GM21360 (cell line): ENCODE results near the gene RPN2.

Source experiments
- ATAC-seq: cut with Tn5 transposase; IDR thresholded peaks from one replicate; pipeline ENCODE4 v1.9.1; 2021; ENCODE audit warnings: mild to moderate bottlenecking, moderate library complexity; ENCODE audit not compliant: unreplicated experiment

The RPN2 gene

GRCh38 chr20:37209193-37209592, 30.1 kb downstream of the RPN2 start:
- no peak for ATAC-seq

GRCh38 chr20:37209661-37210314, 30.7 kb downstream of the RPN2 start:
- no peak for ATAC-seq

- no peak for ATAC-seq
Measured at GRCh38 chr20:37218441-37218840, 39.3 kb downstream of the RPN2 start.

GRCh38 chr20:37218976-37219375, 39.8 kb downstream of the RPN2 start:
- ATAC-seq = no peak

- ATAC-seq = no peak
Measured at GRCh38 chr20:37219751-37220668, 40.9 kb downstream of the RPN2 start.

GRCh38 chr20:37220731-37221130, 41.6 kb downstream of the RPN2 start:
- ATAC-seq = no peak

GRCh38 chr20:37222086-37222485, 43.0 kb downstream of the RPN2 start:
- ATAC-seq = no peak

- ATAC-seq = no peak
Measured at GRCh38 chr20:37223053-37223452, 43.9 kb downstream of the RPN2 start.

GRCh38 chr20:37225146-37225545, 46.0 kb downstream of the RPN2 start:
- no peak for ATAC-seq

- ATAC-seq = no peak
Measured at GRCh38 chr20:37226889-37227288, 47.8 kb downstream of the RPN2 start.

GRCh38 chr20:37228082-37228481, 49.0 kb downstream of the RPN2 start:
- ATAC-seq = no peak

GRCh38 chr20:37228656-37229055, 49.5 kb downstream of the RPN2 start:
- no peak for ATAC-seq

- no peak for ATAC-seq
Measured at GRCh38 chr20:37229357-37229756, 50.2 kb downstream of the RPN2 start.

GRCh38 chr20:37230200-37230599, 51.1 kb downstream of the RPN2 start:
- no peak for ATAC-seq

- ATAC-seq = no peak
Measured at GRCh38 chr20:37231947-37232630, 53.0 kb downstream of the RPN2 start.

- no peak for ATAC-seq
Measured at GRCh38 chr20:37233548-37234253, 54.6 kb downstream of the RPN2 start.

- no peak for ATAC-seq
Measured at GRCh38 chr20:37234254-37234581, 55.1 kb downstream of the RPN2 start.

GRCh38 chr20:37235065-37235464, 55.9 kb downstream of the RPN2 start:
- no peak for ATAC-seq

GRCh38 chr20:37236462-37236861, 57.3 kb downstream of the RPN2 start:
- no peak for ATAC-seq

GRCh38 chr20:37237656-37238055, 58.5 kb downstream of the RPN2 start:
- ATAC-seq = no peak

GRCh38 chr20:37238426-37238825, 59.3 kb downstream of the RPN2 start:
- no peak for ATAC-seq
